BLaER1 treated with 17β-estradiol and CSF1 and Interleukin-3, amounts not matched to agents 10 nM and 100 nM (cell line): ENCODE measurements around the gene PCED1B.
"Not testable (repeated sequence)": the region's sequence is repeated elsewhere in the genome, so short reads cannot be mapped to it uniquely, and the experiment has no call there.

Experiments used
- H3K27ac ChIP-seq, 11 experiments: shearing (Covaris generic); formaldehyde crosslinking; 2 replicates each; pipeline ENCODE4 v1.8.1; 2022
- H3K27me3 ChIP-seq, 11 experiments: shearing (Covaris generic); formaldehyde crosslinking; 2 replicates each; pipeline ENCODE4 v1.8.1; 2022
- H3K36me3 ChIP-seq, 11 experiments: shearing (Covaris generic); formaldehyde crosslinking; 2 replicates each; pipeline ENCODE4 v1.8.1; 2022
- H3K4me1 ChIP-seq, 10 experiments: shearing (Covaris generic); formaldehyde crosslinking; 2 replicates each; pipeline ENCODE4 v1.8.1; 2022
- H3K4me2 ChIP-seq, 11 experiments: shearing (Covaris generic); formaldehyde crosslinking; 2 replicates each; pipeline ENCODE4 v1.8.1; 2022
- H3K4me3 ChIP-seq, 10 experiments: shearing (Covaris generic); formaldehyde crosslinking; 2 replicates each; pipeline ENCODE4 v1.8.1; 2022
- H3K9ac ChIP-seq, 11 experiments: shearing (Covaris generic); formaldehyde crosslinking; 2 replicates each; pipeline ENCODE4 v1.8.1; 2022
- H3K9me3 ChIP-seq, 11 experiments: shearing (Covaris generic); formaldehyde crosslinking; replicated peaks in 1 of 11; 2 replicates each; pipeline ENCODE4 v1.8.1; 2022
- H4K20me1 ChIP-seq, 11 experiments: shearing (Covaris generic); formaldehyde crosslinking; 2 replicates each; pipeline ENCODE4 v1.8.1; 2022
- Cebpa-rat ChIP-seq, 11 experiments: shearing (Covaris generic); IDR thresholded peaks; 2 replicates each; pipeline ENCODE4 v1.8.1; 2022

PCED1B gene

DNA sequence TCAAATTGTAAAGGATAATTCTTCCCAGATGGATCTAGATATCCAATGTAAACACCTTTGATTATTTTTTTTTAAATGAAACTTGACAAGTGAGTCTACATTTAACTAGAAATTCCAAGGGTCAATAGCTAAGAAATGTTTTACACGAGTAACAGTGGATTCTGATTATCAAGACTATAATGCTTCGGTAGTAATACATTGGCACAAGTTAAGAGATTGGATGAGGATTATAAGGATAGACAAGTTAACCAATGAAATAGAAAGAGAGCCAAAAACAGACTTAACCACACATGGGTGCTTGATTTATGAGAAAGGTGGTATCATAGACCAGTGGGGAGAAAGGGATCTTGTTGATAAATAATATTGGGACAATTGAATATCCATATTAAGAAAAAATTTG lies 40.3 kb upstream of the PCED1B start:
- no peaks in the 10 kb centered on the region for H4K20me1 ChIP-seq
- no peak for TF ChIP-seq Cebpa-rat (IDR thresholded peaks at IDR 0.05)

DNA sequence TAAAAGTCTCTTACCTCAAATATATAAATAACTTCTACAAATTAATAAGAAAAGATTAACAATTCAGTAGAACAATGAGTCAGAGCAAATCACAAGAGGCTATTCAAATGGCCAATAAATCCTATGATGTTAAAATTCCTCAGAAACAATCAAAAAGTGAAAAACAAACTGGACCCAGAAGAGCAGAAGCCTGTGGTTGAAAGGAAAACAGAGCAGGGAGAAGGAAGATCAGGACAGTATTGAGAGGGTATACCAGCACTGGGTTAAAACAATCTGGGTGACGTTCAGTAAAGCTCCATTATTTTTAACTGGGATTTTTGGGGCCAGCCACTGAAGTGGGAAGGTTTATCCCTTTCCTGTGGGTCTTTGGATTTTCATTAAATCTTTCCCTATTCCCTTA lies 39.7 kb upstream of the PCED1B start:
- Histone ChIP-seq H3K9ac (no peak overlapping the region), H3K36me3 (no peaks in the 10 kb centered on the region), H3K27ac (no peak overlapping the region), H4K20me1 (no peaks in the 10 kb centered on the region), H3K9me3 (no peaks in the 10 kb centered on the region), H3K4me3 (no peak overlapping the region), H3K4me2 (0 out of 22 replicates have a peak overlapping the region, but pooled peaks of 1 of the 11 experiments have one; percentile 5), H3K4me1 (peaks cover 0 to 16% (median 0%) of the 10 kb centered on the region in 10 experiments; a peak in 3 of 20 replicates), H3K27me3 (no peaks in the 10 kb centered on the region)
- TF ChIP-seq Cebpa-rat (IDR thresholded peaks at IDR 0.05): no peak

More for the DNA sequence above, 40.3 kb upstream of the PCED1B start:
- Histone ChIP-seq H3K9me3 (no peaks in the 10 kb centered on the region), H3K36me3 (no peaks in the 10 kb centered on the region), H3K27ac (no peak overlapping the region), H3K4me3 (no peak overlapping the region), H3K27me3 (no peaks in the 10 kb centered on the region), H3K9ac (no peak overlapping the region), H3K4me1 (peaks cover 0 to 16% (median 0%) of the 10 kb centered on the region in 10 experiments; a peak in 3 of 20 replicates), H3K4me2 (no peak overlapping the region)

DNA sequence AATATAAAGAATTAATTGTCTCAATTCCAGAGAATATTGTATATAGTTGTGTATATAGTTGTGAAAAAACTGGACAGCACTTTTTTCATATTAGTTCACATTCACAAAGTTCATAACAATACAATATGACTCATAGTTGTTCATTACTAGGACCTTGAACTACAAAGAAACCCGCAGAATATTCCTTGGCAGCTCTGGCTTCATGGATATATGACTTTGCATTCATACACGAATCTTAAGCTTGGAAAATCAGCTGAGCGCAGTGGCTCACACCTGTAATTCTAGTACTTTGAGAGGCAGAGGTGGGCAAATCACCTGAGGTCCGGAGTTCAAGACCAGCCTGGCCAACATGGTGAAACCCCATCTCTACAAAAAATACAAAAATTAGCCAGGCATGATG lies 38.1 kb upstream of the PCED1B start:
- no peak for TF ChIP-seq Cebpa-rat (IDR thresholded peaks at IDR 0.05)
- no peak overlapping the region for H3K27ac ChIP-seq
- no peaks in the 10 kb centered on the region for H4K20me1 ChIP-seq
- no peak overlapping the region for H3K9ac ChIP-seq
- no peak overlapping the region for H3K4me2 ChIP-seq
- H3K4me3 ChIP-seq: no peak overlapping the region
- H3K9me3 ChIP-seq: no peaks in the 10 kb centered on the region
- no peaks in the 10 kb centered on the region for H3K36me3 ChIP-seq
- H3K27me3 ChIP-seq: no peaks in the 10 kb centered on the region
- H3K4me1 ChIP-seq: peaks cover 0 to 18% (median 0%) of the 10 kb centered on the region in 10 experiments; a peak in 3 of 20 replicates

DNA sequence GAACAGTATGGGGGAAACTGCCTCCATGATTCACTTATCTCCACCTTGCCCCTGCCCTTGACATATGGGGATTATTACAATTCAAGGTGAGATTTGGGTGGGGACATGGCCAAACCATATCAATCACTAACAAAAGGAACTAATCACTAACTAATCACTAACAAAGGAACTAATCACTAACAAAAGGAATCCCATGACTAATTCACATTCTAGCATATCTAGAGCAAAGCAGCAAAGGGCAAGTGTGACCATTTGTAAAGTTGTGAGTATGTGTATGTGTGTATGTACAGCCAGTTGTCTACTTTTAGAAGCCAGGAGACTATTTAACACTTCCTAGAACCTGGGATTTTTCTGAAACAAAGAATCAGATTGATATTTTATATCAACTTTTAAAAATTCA lies 30.9 kb upstream of the PCED1B start:
- no peak overlapping the region for H3K9ac ChIP-seq
- H3K9me3 ChIP-seq: peaks cover 23 to 39% (median 28%) of the 10 kb centered on the region in 11 experiments
- TF ChIP-seq Cebpa-rat (IDR thresholded peaks at IDR 0.05): no peak
- H3K27ac ChIP-seq: no peak overlapping the region
- no peak overlapping the region for H3K4me2 ChIP-seq
- H4K20me1 ChIP-seq: no peaks in the 10 kb centered on the region
- peaks cover 0 to 8% (median 0%) of the 10 kb centered on the region in 11 experiments; a peak in 2 of 22 replicates for H3K36me3 ChIP-seq
- H3K27me3 ChIP-seq: no peaks in the 10 kb centered on the region
- no peak overlapping the region for H3K4me3 ChIP-seq
- H3K4me1 ChIP-seq: peaks cover 0 to 4% (median 0%) of the 10 kb centered on the region in 10 experiments; a peak in 2 of 20 replicates

DNA sequence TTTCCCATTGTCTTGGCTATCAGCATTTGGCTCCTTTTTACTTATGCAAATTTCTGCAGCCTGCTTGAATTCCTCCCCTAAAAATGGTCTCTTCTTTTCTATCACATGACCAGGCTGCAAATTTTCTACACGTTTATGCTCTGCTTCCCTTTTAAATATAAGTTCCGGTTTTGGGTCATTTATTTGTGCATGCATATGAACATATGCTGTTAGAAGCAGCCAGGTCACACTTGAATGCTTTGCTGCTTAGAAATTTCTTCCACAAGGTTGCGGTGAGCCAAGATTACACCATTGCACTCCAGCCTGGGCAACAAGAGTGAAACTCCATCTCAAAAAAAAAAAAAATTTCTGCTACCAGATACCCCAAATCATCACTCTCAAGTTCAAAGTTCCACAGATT lies 28.1 kb upstream of the PCED1B start:
- H3K27ac ChIP-seq, H3K36me3 ChIP-seq, H3K9ac ChIP-seq, H4K20me1 ChIP-seq, H3K4me3 ChIP-seq, H3K27me3 ChIP-seq, H3K4me2 ChIP-seq: not testable (repeated sequence)
- Histone ChIP-seq H3K9me3 (peaks cover 25 to 40% (median 29%) of the 10 kb centered on the region in 11 experiments), H3K4me1 (peaks cover 0 to 13% (median 0%) of the 10 kb centered on the region in 10 experiments; a peak in 2 of 20 replicates)

DNA sequence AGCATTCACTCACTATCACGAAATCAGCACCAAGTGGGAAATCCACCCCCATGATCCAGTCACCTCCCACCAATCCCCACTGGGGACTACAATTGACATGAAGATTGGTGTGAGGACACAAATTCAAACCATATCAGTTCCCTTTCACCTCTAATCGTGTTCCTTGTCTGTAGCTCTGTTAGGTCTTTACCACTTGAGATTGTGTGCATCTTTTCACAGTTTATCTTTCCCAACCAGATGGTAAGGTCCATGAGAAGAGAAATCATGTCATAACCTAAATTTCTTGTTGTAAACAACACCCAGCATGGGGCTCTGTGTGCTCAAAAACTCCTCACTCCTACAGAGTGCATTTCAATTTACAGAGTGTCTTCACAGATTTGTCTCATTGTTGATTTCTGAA lies 27.1 kb upstream of the PCED1B start:
- peaks cover 35 to 50% (median 39%) of the 10 kb centered on the region in 11 experiments for H3K9me3 ChIP-seq
- H3K36me3 ChIP-seq: peaks cover 0 to 8% (median 0%) of the 10 kb centered on the region in 11 experiments; a peak in 2 of 22 replicates
- TF ChIP-seq Cebpa-rat (IDR thresholded peaks at IDR 0.05): no peak
- H3K27me3 ChIP-seq: no peaks in the 10 kb centered on the region
- H3K27ac ChIP-seq: no peak overlapping the region
- no peak overlapping the region for H3K9ac ChIP-seq
- H3K4me2 ChIP-seq: no peak overlapping the region
- H3K4me1 ChIP-seq: peaks cover 0 to 10% (median 0%) of the 10 kb centered on the region in 10 experiments; a peak in 1 of 20 replicates
- H3K4me3 ChIP-seq: no peak overlapping the region
- H4K20me1 ChIP-seq: no peaks in the 10 kb centered on the region

DNA sequence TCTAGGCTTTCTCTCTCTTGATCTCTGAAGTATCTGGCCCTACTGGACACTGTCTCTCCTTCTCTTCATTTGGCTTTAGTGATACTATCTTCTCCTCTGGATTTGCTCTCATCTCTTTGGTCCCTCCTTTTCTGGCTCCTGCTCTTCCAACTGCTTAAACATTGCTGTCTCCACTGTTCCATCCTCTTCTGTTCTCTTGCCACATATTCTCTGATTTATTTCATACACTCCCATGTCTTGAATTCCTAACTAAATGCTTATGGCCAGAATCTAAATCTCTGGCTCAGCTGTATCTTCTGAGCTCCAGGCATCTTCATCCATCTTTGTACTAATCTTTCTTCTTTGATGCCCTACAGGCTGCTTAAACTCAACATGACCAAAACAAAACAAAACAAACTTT lies 25.5 kb upstream of the PCED1B start:
- H3K9me3 ChIP-seq: peaks cover 35 to 46% (median 44%) of the 10 kb centered on the region in 11 experiments
- H3K4me1 ChIP-seq: peaks cover 0 to 10% (median 0%) of the 10 kb centered on the region in 10 experiments; a peak in 1 of 20 replicates
- no peaks in the 10 kb centered on the region for H4K20me1 ChIP-seq
- peak overlapping the region in 1 of 11 experiments; percentile 7; a peak in 1 of 22 replicates for H3K4me2 ChIP-seq
- peaks cover 0 to 8% (median 0%) of the 10 kb centered on the region in 11 experiments; a peak in 2 of 22 replicates for H3K36me3 ChIP-seq
- H3K9ac ChIP-seq: no peak overlapping the region
- H3K27me3 ChIP-seq: no peaks in the 10 kb centered on the region
- no peak overlapping the region for H3K4me3 ChIP-seq
- no peak for TF ChIP-seq Cebpa-rat (IDR thresholded peaks at IDR 0.05)
- no peak overlapping the region for H3K27ac ChIP-seq

DNA sequence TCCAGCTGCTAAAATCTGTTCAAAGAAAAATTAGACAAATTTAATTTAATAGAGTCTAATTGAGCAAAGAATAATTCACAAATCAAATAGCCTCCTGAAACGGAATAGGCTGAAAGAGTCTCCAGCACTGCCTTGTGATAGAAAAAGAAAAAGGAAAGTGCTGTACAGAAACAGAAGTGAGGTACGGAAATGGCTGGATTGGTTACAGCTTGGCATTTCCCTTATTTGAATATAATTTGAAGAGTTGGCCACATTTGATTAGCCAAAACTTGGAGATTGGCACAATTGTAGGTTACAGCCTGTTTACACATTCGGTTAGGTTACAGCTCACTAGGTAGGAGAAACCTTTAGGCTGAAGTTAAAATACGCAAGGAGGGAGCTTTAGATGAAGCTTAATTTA lies 24.8 kb upstream of the PCED1B start:
- Histone ChIP-seq H3K27ac (no peak overlapping the region), H3K9ac (no peak overlapping the region), H3K36me3 (peaks cover 0 to 8% (median 0%) of the 10 kb centered on the region in 11 experiments; a peak in 2 of 22 replicates), H3K4me1 (peaks cover 0 to 10% (median 0%) of the 10 kb centered on the region in 10 experiments; a peak in 1 of 20 replicates), H3K4me3 (no peak overlapping the region), H4K20me1 (no peaks in the 10 kb centered on the region), H3K4me2 (no peak overlapping the region; a peak in 1 of 22 replicates), H3K27me3 (no peaks in the 10 kb centered on the region), H3K9me3 (peaks cover 34 to 46% (median 43%) of the 10 kb centered on the region in 11 experiments)
- no peak for TF ChIP-seq Cebpa-rat (IDR thresholded peaks at IDR 0.05)

DNA sequence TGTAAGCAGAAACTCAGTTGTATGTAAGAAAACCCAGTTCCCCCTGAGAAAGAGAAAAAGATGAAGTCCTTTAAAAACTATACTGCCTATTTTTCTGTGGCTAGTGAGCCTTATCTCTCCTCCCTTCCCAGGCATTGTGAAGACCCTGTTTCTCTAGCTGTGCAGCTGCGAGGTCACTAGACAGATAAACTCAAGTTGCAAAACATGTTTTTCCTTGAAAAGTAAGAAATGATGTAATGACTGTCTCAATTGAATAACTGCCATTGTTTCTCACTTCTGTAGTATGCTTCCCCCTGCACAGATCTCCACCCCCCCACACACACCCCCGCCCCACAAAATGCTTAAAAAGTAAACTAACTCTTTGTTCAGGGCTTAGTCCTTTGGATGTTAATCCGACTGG lies 23.6 kb upstream of the PCED1B start:
- not testable (repeated sequence) for H3K36me3 ChIP-seq, H4K20me1 ChIP-seq, H3K27ac ChIP-seq, H3K9ac ChIP-seq, H3K4me2 ChIP-seq, H3K4me3 ChIP-seq, H3K27me3 ChIP-seq
- H3K9me3 ChIP-seq: peaks cover 24 to 37% (median 32%) of the 10 kb centered on the region in 11 experiments
- peaks cover 0 to 10% (median 0%) of the 10 kb centered on the region in 10 experiments; a peak in 1 of 20 replicates for H3K4me1 ChIP-seq

DNA sequence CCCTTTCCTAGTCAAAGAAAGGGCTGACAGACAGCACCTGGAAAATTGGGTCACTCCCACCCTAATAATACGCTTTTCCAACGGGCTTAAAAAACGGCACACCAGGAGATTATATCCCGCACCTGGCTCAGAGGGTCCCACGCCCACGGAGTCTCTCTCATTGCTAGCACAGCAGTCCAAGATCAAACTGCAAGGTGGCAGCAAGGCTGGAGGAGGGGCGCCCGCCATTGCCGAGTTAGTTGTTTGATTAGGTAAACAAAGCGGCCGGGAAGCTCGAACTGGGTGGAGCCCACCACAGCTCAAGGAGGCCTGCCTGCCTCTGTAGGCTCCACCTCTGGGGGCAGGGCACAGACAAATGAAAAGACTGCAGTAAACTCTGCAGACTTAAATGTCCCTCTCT lies 22.5 kb upstream of the PCED1B start:
- not testable (repeated sequence) for H3K9ac ChIP-seq, H3K4me3 ChIP-seq, H3K27me3 ChIP-seq, H3K36me3 ChIP-seq, H3K27ac ChIP-seq, H4K20me1 ChIP-seq, H3K4me2 ChIP-seq
- Histone ChIP-seq H3K4me1 (peaks cover 0 to 10% (median 0%) of the 10 kb centered on the region in 10 experiments; a peak in 1 of 20 replicates), H3K9me3 (peaks cover 14 to 26% (median 21%) of the 10 kb centered on the region in 11 experiments)

DNA sequence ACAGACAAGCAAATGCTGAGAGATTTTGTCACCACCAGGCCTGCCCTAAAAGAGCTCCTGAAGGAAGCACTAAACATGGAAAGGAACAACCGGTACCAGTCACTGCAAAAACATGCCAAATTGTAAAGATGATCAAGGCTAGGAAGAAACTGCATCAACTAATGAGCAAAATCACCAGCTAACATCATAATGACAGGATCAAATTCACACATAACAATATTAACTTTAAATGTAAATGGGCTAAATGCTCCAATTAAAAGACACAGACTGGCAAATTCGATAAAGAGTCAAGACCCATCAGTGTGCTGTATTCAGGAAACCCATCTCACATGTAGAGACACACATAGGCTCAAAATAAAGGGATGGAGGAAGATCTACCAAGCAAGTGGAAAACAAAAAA lies 20.8 kb upstream of the PCED1B start:
- peaks cover 0 to 10% (median 0%) of the 10 kb centered on the region in 10 experiments; a peak in 1 of 20 replicates for H3K4me1 ChIP-seq
- not testable (repeated sequence) for H3K36me3 ChIP-seq, H3K4me3 ChIP-seq, H3K4me2 ChIP-seq, H4K20me1 ChIP-seq, H3K27me3 ChIP-seq, H3K9ac ChIP-seq, H3K27ac ChIP-seq
- peaks cover 7 to 20% (median 12%) of the 10 kb centered on the region in 11 experiments; a peak in 20 of 22 replicates for H3K9me3 ChIP-seq
